ENCODE results near the gene RPL29. TPM values are rescaled to one million over a fixed set of nuclear protein-coding genes. Genes with fewer than 3 reads are reported as not detected.

The RPL29 gene
- total RNA-seq, 2 experiments from 2014 or later: 1,843 to 1,901 TPM

- TF ChIP-seq CTCF (IDR thresholded peaks at IDR 0.05): no peak
- ATAC-seq (ENCODE audit: poor library complexity) (no peak), DNase-seq (no peak)
- no peak overlapping the region for H3K4me3 Mint-ChIP-seq
- intact Hi-C loops (cut with DNase I, micrococcal nuclease): no loop called here
- H3K9me3 Mint-ChIP-seq: no peaks in the 10 kb centered on the region
- POLR2A ChIA-PET: no interaction called here
- Histone ChIP-seq H3K4me3 (ENCODE audit: low read length) (no peak overlapping the region), H3K27ac (ENCODE audit: low read depth in 1 of 2, low read length in 2 of 2) (no peak overlapping the region), H3K27me3 (ENCODE audit: control insufficient read depth in 1 of 2, insufficient read depth in 2 of 2, low read length in 2 of 2) (no peaks in the 10 kb centered on the region), H3K36me3 (ENCODE audit: insufficient read depth, low read length) (no peaks in the 10 kb centered on the region), H3K4me1 (ENCODE audit: insufficient read depth, low read length) (peaks cover 4% of the 10 kb centered on the region), H3K9me3 (ENCODE audit: control insufficient read depth in 1 of 2, insufficient read depth in 1 of 2, low read length in 2 of 2) (no peaks in the 10 kb centered on the region)
- H3K36me3 Mint-ChIP-seq (ENCODE audit: low read depth): no peaks in the 10 kb centered on the region
- CTCF ChIA-PET: no interaction called here
- H3K27ac Mint-ChIP-seq: no peak overlapping the region
- H3K4me1 Mint-ChIP-seq (ENCODE audit: low read depth): no peaks in the 10 kb centered on the region
- no peaks in the 10 kb centered on the region for H3K27me3 Mint-ChIP-seq
These were observed 26.8 kb upstream of the RPL29 start for GRCh38 chr3:52022323-52023100.

GRCh38 chr3:52021489-52022268 is 26.0 kb upstream of the RPL29 start:
- DNase-seq (no peak), ATAC-seq (ENCODE audit: poor library complexity) (no peak)
- Histone ChIP-seq H3K9me3 (ENCODE audit: control insufficient read depth in 1 of 2, insufficient read depth in 1 of 2, low read length in 2 of 2) (no peaks in the 10 kb centered on the region), H3K4me1 (ENCODE audit: insufficient read depth, low read length) (peaks cover 4% of the 10 kb centered on the region), H3K4me3 (ENCODE audit: low read length) (no peak overlapping the region), H3K27ac (ENCODE audit: low read depth in 1 of 2, low read length in 2 of 2) (no peak overlapping the region), H3K36me3 (ENCODE audit: insufficient read depth, low read length) (no peaks in the 10 kb centered on the region), H3K27me3 (ENCODE audit: control insufficient read depth in 1 of 2, insufficient read depth in 2 of 2, low read length in 2 of 2) (no peaks in the 10 kb centered on the region)
- no peaks in the 10 kb centered on the region for H3K36me3 Mint-ChIP-seq (ENCODE audit: low read depth)
- no peaks in the 10 kb centered on the region for H3K4me1 Mint-ChIP-seq (ENCODE audit: low read depth)
- no peak overlapping the region for H3K27ac Mint-ChIP-seq
- ChIA-PET POLR2A (no interaction called here), CTCF (no interaction called here)
- no peak for TF ChIP-seq CTCF (IDR thresholded peaks at IDR 0.05)
- intact Hi-C loops (cut with DNase I, micrococcal nuclease): no loop called here
- no peaks in the 10 kb centered on the region for H3K27me3 Mint-ChIP-seq
- H3K4me3 Mint-ChIP-seq: no peak overlapping the region
- H3K9me3 Mint-ChIP-seq: no peaks in the 10 kb centered on the region

- peaks cover 4% of the 10 kb centered on the region for H3K4me1 ChIP-seq (ENCODE audit: insufficient read depth, low read length)
- CTCF ChIA-PET: no interaction called here
- no peaks in the 10 kb centered on the region for H3K36me3 ChIP-seq (ENCODE audit: insufficient read depth, low read length)
- no peaks in the 10 kb centered on the region for H3K27me3 ChIP-seq (ENCODE audit: control insufficient read depth in 1 of 2, insufficient read depth in 2 of 2, low read length in 2 of 2)
- H3K9me3 Mint-ChIP-seq: no peaks in the 10 kb centered on the region
- TF ChIP-seq CTCF (IDR thresholded peaks at IDR 0.05): no peak
- H3K4me3 Mint-ChIP-seq: no peak overlapping the region
- no peaks in the 10 kb centered on the region for H3K9me3 ChIP-seq (ENCODE audit: control insufficient read depth in 1 of 2, insufficient read depth in 1 of 2, low read length in 2 of 2)
- ATAC-seq (ENCODE audit: poor library complexity) (no peak), DNase-seq (no peak)
- H3K27ac ChIP-seq (ENCODE audit: low read depth in 1 of 2, low read length in 2 of 2): no peak overlapping the region
- H3K27ac Mint-ChIP-seq: no peak overlapping the region
- no peaks in the 10 kb centered on the region for H3K4me1 Mint-ChIP-seq (ENCODE audit: low read depth)
- POLR2A ChIA-PET: no interaction called here
- H3K36me3 Mint-ChIP-seq (ENCODE audit: low read depth): no peaks in the 10 kb centered on the region
- H3K27me3 Mint-ChIP-seq: no peaks in the 10 kb centered on the region
- intact Hi-C loops (cut with DNase I, micrococcal nuclease): no loop called here
- no peak overlapping the region for H3K4me3 ChIP-seq (ENCODE audit: low read length)
These were observed 25.1 kb upstream of the RPL29 start for GRCh38 chr3:52020796-52021195.

All from CD4-positive, alpha-beta T cell (primary cell).